Measurements from ENCODE around the gene NCK1.
"Not testable (repeated sequence)": the region's sequence is repeated elsewhere in the genome, so short reads cannot be mapped to it uniquely, and the experiment has no call there.

NCK1 gene

DNA sequence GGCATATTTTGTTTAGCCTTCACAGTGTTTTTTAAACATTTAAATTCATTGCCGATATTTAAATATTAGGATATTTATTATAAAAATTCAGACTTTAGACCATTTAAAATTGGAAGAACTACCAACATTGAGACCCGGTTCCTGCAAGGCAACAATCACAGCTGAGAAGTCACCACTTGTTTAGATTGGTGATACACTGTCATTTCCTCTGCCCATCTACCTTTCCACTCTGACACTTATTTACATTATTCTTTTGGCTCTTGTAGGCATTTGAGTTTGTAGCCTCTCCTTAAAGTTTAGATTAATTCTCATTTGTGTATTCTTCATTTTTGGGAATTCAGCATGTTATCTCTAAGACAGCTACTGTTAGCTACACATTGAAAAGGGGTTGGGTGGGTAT lies 85.5 kb downstream of the NCK1 start:
- DNase-seq (ENCODE audit: low read depth, low spot score): no peak

GRCh38 chr3:136949146-136949545 lies 87.1 kb downstream of the NCK1 start:
- DNase-seq (ENCODE audit: low read depth, low spot score): no peak

GRCh38 chr3:136949708-136950107 lies 87.7 kb downstream of the NCK1 start:
- no peak for DNase-seq (ENCODE audit: low read depth, low spot score)

- no peak for DNase-seq (ENCODE audit: low read depth, low spot score)
Observed at GRCh38 chr3:136950623-136951022, 88.6 kb downstream of the NCK1 start.

DNA sequence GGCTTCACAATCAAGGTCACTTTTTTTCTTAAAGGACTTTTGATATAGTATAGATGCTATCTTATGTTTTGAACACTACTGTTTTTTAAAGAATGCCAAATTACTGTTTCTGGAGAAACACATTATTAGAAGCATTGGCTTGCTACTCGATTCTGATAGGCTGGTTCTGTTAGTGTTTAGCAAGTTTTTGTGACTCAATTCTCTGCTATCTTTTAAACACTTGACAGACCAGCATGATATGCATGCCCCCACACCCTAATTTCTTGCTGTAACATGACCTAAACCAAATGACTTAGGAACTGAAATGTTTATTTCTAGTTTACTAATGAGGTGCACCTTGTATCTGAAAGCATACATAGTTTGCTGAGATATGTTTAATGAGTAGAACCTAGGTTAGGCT lies 90.3 kb downstream of the NCK1 start:
- DNase-seq (ENCODE audit: low read depth, low spot score): no peak

- no peak for DNase-seq (ENCODE audit: low read depth, low spot score)
Observed at GRCh38 chr3:136954251-136954650, 92.2 kb downstream of the NCK1 start.

DNA sequence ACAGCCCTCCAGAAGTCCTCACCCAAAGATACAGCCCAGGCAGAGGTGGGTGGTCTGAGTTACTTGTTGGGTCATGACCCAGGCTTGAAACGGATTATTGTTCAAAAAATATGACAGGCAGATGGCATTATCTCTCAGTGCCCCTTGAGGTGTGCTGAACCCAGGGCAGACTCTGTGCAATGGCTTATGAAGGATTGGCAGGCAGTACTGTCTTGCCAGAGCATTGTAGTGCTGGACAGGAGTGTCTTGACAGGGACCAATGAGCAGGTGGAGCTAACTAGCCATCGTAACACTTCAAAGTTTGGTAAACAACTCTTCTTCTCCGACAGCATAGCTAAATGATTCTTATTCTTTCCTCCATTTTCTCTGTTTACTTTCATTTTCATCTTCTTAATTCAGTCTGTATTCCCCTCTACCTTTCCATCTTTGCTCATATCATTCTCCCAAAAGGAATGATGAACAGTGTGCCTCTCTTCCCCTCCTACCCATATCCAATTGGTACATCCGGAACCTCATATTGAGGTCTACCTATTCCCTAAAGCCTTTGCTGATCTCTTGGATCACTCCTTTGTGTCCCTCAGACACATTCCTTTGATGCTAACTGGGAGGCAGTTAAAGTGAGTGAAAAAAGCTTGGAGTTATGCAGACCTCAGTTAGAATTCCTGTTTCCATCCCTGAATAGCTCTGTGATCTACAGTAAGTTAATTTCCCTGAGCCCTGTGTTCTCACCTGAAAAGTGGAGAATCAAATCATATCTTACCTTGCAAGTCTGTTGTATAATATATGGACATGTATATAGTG lies 93.2 kb downstream of the NCK1 start:
- DNase-seq (ENCODE audit: low read depth, low spot score): no peak

- DNase-seq (ENCODE audit: low read depth, low spot score): peak; percentile 23
Observed at GRCh38 chr3:136955813-136956212, 93.8 kb downstream of the NCK1 start.

DNA sequence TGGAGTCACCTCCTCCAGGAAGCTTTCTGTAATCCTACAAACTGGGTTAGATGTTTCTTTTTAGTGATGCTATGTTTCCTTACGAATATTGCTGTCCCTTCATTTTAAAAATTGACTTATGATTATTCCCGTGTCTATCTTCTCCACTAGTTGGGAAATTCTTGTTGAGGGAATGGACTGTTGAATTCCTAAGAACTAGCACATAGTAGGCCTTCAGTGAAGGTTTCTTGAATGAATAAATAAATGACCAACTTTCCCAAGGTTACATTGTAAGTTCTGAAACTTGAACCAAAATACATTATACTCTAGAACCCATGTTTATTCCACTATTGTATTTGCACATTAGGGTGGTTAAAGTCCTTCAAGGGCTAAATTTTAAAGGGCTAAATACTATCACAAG lies 95.0 kb downstream of the NCK1 start:
- no peak for DNase-seq (ENCODE audit: low read depth, low spot score)

- no peak for DNase-seq (ENCODE audit: low read depth, low spot score)
Observed at GRCh38 chr3:136957751-136958288, 95.8 kb downstream of the NCK1 start, which contains the start of gene IL20RB. TSS of gene IL20RB (plus strand) at chr3:136957983. CDS start at chr3:136958114, 131 bp downstream.

DNA sequence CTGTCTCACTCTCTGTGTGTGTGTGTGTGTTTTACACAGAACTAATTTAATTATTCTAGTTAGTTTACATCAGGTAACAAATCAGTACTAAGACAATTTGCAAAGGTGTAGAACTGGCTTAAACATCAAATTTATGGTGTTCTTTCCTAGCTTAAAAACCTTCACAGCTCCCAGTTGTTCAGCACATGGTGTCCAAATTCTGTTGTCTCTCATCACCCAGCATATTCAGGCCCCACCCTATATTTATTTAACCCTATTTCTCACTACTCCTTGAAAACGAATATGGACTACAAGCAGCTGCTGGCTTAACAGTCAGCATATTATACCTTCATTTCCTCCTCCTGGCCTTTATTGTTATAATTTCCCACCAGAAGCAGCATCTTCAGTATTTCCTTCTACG lies 96.9 kb downstream of the NCK1 start:
- no peak for DNase-seq (ENCODE audit: low read depth, low spot score)

- no peak for DNase-seq (ENCODE audit: low read depth, low spot score)
Observed at GRCh38 chr3:136959599-136959998, 97.6 kb downstream of the NCK1 start.

DNA sequence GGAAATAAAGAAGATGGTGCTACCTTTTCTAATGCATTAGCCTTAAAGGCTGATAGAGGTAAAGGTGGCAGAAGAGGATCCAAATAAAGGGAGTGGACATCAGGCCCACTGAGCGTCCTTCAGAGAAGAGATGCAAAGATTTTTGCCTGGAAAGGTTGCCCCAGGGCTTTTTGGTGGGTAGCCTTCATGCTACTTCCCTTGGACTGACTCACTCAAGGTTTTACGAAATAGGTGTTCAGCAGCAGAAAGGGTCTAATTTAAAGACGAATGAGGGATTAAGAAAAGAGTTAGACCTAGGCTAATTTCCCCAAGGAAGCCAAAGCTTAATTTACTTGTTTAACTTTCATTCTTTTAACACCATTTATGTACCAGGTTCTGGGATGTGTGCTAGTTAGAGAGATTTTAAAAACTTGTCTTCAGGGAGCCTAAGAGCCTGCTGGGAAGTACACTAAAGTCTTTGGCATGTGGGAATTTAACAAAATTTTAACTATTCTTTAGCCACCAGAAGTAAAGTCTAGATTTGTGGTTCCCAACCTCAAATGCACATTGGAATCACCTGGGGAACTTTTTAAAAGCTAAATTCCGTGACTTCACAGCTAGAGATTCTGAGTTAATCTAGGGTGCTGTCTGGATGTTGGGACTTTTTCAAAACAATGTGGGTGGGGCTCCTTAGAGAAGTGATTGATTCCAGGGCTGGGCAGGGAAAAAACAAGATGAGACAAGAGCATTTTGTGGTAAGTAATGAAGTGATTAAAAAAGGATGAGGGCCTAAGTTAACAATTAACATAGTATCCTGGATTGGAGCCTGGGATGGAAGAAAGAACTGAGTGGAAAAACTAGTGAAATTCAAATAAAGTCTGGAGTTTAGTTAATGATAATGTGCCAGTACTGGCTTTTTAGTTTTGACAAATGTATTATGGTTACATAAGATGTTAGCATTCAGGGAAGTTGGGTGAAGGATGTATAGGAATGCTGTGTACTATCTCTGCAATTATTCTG lies 99.1 kb downstream of the NCK1 start:
- no peak for DNase-seq (ENCODE audit: low read depth, low spot score)

- no peak for DNase-seq (ENCODE audit: low read depth, low spot score)
Observed at GRCh38 chr3:136962927-136963326, 100.9 kb downstream of the NCK1 start.

GRCh38 chr3:136969539-136969938 lies 107.5 kb downstream of the NCK1 start:
- DNase-seq (ENCODE audit: low read depth, low spot score): not testable (repeated sequence)

DNA sequence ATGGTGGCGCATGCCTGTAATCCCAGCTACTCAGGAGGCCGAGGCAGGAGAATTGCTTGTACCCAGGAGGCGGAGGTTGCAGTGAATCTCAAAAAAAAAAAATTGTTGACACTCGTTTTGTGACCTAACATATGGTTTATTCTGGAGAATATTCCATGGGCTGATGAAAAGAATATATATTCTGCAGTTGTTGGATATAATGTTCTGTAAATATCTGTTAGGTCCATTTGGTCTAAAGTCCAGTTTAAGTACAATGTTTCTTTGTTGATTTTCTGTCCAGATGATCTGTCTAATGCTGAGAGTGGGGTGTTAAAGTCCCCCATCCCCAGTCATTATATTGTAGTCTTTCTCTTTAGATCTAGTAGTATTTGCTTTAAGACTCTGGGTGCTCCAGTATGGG lies 111.3 kb downstream of the NCK1 start:
- DNase-seq (ENCODE audit: low read depth, low spot score): no peak

GRCh38 chr3:136974670-136975069 lies 112.7 kb downstream of the NCK1 start:
- no peak for DNase-seq (ENCODE audit: low read depth, low spot score)

DNA sequence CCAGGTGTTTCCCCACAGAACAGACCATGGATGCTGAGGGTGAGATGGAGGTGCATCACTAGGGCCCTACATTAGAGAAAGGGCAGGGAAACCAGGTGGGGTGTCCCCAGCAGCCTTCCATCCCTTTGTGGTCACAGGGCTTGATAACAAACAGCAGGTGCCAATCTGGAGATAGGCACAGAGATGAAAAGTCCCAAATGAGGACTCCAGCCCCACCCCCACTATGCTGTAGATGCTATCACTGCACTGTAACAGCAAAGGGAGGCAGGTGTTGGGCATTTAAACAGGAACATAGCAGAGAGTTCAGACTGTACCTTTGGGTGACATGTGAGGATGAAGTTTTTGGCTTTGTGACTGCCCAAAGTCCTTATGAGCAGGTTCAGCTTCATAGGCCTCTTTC lies 117.2 kb downstream of the NCK1 start:
- DNase-seq (ENCODE audit: low read depth, low spot score): no peak

DNA sequence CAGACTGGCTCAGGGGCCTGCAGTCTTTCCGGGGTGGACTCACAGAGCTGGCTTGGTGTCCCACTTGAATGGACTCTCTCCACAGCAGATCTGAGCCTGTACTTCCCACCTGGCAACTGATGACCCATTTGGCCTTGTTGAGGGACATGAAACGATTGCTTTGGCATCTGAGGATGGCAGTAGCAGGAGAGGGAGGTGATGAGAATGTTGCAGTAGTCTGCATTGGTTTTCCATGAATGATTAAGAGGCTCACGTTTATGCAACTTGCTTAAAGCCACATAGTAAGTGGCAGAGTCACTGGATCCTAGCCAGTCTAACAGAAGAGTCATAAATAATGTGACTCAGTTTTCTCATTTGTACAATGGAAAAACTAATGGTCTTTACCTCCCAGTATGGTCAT lies 117.7 kb downstream of the NCK1 start:
- no peak for DNase-seq (ENCODE audit: low read depth, low spot score)

DNA sequence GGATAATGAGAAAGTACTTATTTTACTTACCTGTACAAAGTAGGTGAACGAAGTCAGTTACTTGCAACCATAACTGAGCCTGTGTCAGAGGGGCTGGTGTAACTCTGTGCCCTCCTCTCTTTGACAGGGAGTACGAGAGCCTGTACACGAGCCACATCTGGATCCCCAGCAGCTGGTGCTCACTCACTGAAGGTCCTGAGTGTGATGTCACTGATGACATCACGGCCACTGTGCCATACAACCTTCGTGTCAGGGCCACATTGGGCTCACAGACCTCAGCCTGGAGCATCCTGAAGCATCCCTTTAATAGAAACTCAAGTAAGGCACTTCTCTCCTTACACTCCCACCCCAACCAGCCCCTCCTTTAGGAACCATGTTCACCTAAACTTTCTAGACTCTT lies 120.0 kb downstream of the NCK1 start:
- no peak for DNase-seq (ENCODE audit: low read depth, low spot score)

GRCh38 chr3:136982520-136983138 lies 120.6 kb downstream of the NCK1 start:
- DNase-seq (ENCODE audit: low read depth, low spot score): no peak

GRCh38 chr3:136984837-136985236 lies 122.8 kb downstream of the NCK1 start:
- DNase-seq (ENCODE audit: low read depth, low spot score): no peak
